IMR-90 (cell line): ENCODE measurements around the gene METTL15. TPM values are rescaled to one million over a fixed set of nuclear protein-coding genes. Genes with fewer than 3 reads are reported as not detected.

Source experiments
- ATAC-seq: fragments of 200-7000 bp; cut with Tn5 transposase; 2 replicates; pipeline ENCODE4 v1.9.1; 2020; ENCODE audit warnings: low read depth, mild to moderate bottlenecking, moderate library complexity
- BruUV-seq: library from RNA; stranded (reverse); fragments of 400-500 nt; replicated peaks from 2 replicates; lab custom pipeline; 2021; lab: Mats Ljungman, UMichigan
- CTCF ChIA-PET: fragments of 300-600 bp; formaldehyde crosslinking; extraction: SDS; loops from one replicate; lab custom pipeline; 2021; ENCODE audit warnings: antibody characterized with exemption; lab: Yijun Ruan, JAX
- POLR2A ChIA-PET: fragments of 300-600 bp; sonication (Branson Sonifier 250); formaldehyde crosslinking; loops from one replicate; lab custom pipeline; 2022; ENCODE audit warnings: antibody characterized with exemption; ENCODE audit not compliant: unreplicated experiment; lab: Charles Lee
- DNase-seq: peaks from one replicate; pipeline ENCODE4 v3.0.0; 2013
- H2AFZ ChIP-seq: replicated peaks from 2 replicates; pipeline ENCODE3; 2013; ENCODE audit warnings: low read length, mild to moderate bottlenecking; ENCODE audit not compliant: poor library complexity
- H2AK5ac ChIP-seq: 2 replicates; pipeline ENCODE4 v1.6.1; 2013; ENCODE audit warnings: low read depth, low read length, inconsistent platforms
- H2AK9ac ChIP-seq: replicated peaks from 2 replicates; pipeline ENCODE3; 2013; ENCODE audit warnings: mild to moderate bottlenecking, low read depth, low read length, moderate library complexity; ENCODE audit not compliant: poor library complexity
- H2BK120ac ChIP-seq: 2 replicates; pipeline ENCODE4 v1.6.1; 2013; ENCODE audit warnings: low read depth, low read length, inconsistent platforms
- H2BK15ac ChIP-seq: 3 replicates; pipeline ENCODE4 v1.6.1; 2013; ENCODE audit warnings: low read depth, low read length, inconsistent platforms
- H2BK20ac ChIP-seq: 2 replicates; pipeline ENCODE4 v1.6.1; 2013; ENCODE audit warnings: low read depth, mild to moderate bottlenecking, inconsistent platforms, low read length, moderate library complexity
- H2BK5ac ChIP-seq: 2 replicates; pipeline ENCODE4 v1.6.1; 2013; ENCODE audit warnings: mild to moderate bottlenecking, low read depth, low read length, inconsistent platforms; ENCODE audit not compliant: poor library complexity, severe bottlenecking
- H3K14ac ChIP-seq: replicated peaks from 2 replicates; pipeline ENCODE4 v1.6.1; 2013; ENCODE audit warnings: low read depth, low read length, inconsistent platforms
- H3K18ac ChIP-seq: 2 replicates; pipeline ENCODE4 v1.6.1; 2013; ENCODE audit warnings: low read depth, low read length, control low read depth
- H3K23ac ChIP-seq: 2 replicates; pipeline ENCODE4 v1.6.1; 2013; ENCODE audit warnings: low read depth, low read length, inconsistent platforms
- H3K27ac ChIP-seq: 2 replicates; pipeline ENCODE4 v1.5.1; 2013; ENCODE audit warnings: mild to moderate bottlenecking, control low read depth, low read length; ENCODE audit not compliant: insufficient read depth
- H3K27me3 ChIP-seq: 2 replicates; pipeline ENCODE4 v1.6.1; 2013; ENCODE audit warnings: low read length; ENCODE audit not compliant: control insufficient read depth, insufficient read depth
- H3K36me3 ChIP-seq: 2 replicates; pipeline ENCODE4 v1.6.1; 2013; ENCODE audit warnings: low read length, mixed read lengths; ENCODE audit not compliant: control insufficient read depth, insufficient read depth
- H3K4ac ChIP-seq: 2 replicates; pipeline ENCODE4 v1.6.1; 2013; ENCODE audit warnings: low read depth, low read length, inconsistent platforms
- H3K4me1 ChIP-seq: 2 replicates; pipeline ENCODE4 v1.6.1; 2013; ENCODE audit warnings: low read length, mixed read lengths; ENCODE audit not compliant: control insufficient read depth, insufficient read depth
- H3K4me2 ChIP-seq: 2 replicates; pipeline ENCODE4 v1.6.1; 2013; ENCODE audit warnings: low read depth, mild to moderate bottlenecking, control low read depth, low read length, moderate library complexity
- H3K4me3 ChIP-seq: 2 replicates; pipeline ENCODE4 v1.5.1; 2013; ENCODE audit warnings: low read depth, mild to moderate bottlenecking, control low read depth, low read length, moderate library complexity; ENCODE audit not compliant: insufficient read depth
- H3K56ac ChIP-seq: 2 replicates; pipeline ENCODE4 v1.6.1; 2013; ENCODE audit warnings: low read length, inconsistent platforms; ENCODE audit not compliant: insufficient read depth; ENCODE audit errors: extremely low read depth
- H3K79me1 ChIP-seq, 2 experiments: 2 replicates each; pipeline ENCODE4 v1.6.1; 2013; ENCODE audit warnings: low read length in 2 of 2, inconsistent platforms in 1 of 2, low read depth in 1 of 2
- H3K9ac ChIP-seq: 2 replicates; pipeline ENCODE4 v1.6.1; 2013; ENCODE audit warnings: low read depth, low read length, control low read depth
- H3K9me1 ChIP-seq: 2 replicates; pipeline ENCODE4 v1.6.1; 2013; ENCODE audit warnings: low read length, inconsistent platforms; ENCODE audit not compliant: insufficient read depth
- H3K9me3 ChIP-seq: 2 replicates; pipeline ENCODE4 v1.6.1; 2013; ENCODE audit warnings: low read length; ENCODE audit not compliant: control insufficient read depth, insufficient read depth
- H4K20me1 ChIP-seq: 2 replicates; pipeline ENCODE4 v1.6.1; 2013; ENCODE audit warnings: low read length, inconsistent platforms; ENCODE audit not compliant: insufficient read depth
- H4K5ac ChIP-seq: 2 replicates; pipeline ENCODE4 v1.6.1; 2013; ENCODE audit warnings: mild to moderate bottlenecking, low read depth, low read length, control low read depth
- H4K8ac ChIP-seq, 2 experiments: 2 replicates each; pipeline ENCODE4 v1.6.1; 2013; ENCODE audit warnings: low read depth in 2 of 2, low read length in 2 of 2, control low read depth in 1 of 2, inconsistent platforms in 1 of 2
- H4K91ac ChIP-seq: 2 replicates; pipeline ENCODE4 v1.6.1; 2013; ENCODE audit warnings: low read depth, low read length, inconsistent platforms; ENCODE audit not compliant: insufficient read depth
- CHD1 ChIP-seq: IDR thresholded peaks from 2 replicates; pipeline ENCODE4 v1.6.1; 2012; ENCODE audit warnings: low read depth, low read length, improper control_type of control experiment
- FOS ChIP-seq: fragments of 150-350 bp; IDR thresholded peaks from 2 replicates; pipeline ENCODE4 v1.6.1; 2016; ENCODE audit warnings: low read depth, low read length
- MAFK ChIP-seq: IDR thresholded peaks from 2 replicates; pipeline ENCODE4 v1.6.1; 2012; ENCODE audit warnings: low read depth, low read length, improper control_type of control experiment
- MXI1 ChIP-seq: IDR thresholded peaks from 2 replicates; pipeline ENCODE4 v1.6.1; 2012; ENCODE audit warnings: low read depth, mild to moderate bottlenecking, low read length, moderate library complexity, borderline replicate concordance
- SMC3 ChIP-seq: fragments of 150-350 bp; IDR thresholded peaks from 2 replicates; pipeline ENCODE4 v1.6.1; 2016; ENCODE audit warnings: low read depth, mild to moderate bottlenecking, antibody characterized with exemption, low read length, moderate library complexity
- WGBS, 2 experiments: methylation state at CpG; one replicate each; pipeline versions ENCODE4 v1.1.5 to v1.1.7; 2013; ENCODE audit warnings: missing lambda C conversion rate in 2 of 2; ENCODE audit not compliant: insufficient read length in 1 of 2; ENCODE audit errors: extremely low coverage in 2 of 2; 5-methylcytosine and 5-hydroxymethylcytosine counted together
- dilution Hi-C: fragments of 300-500 bp; cut with HindIII; formaldehyde crosslinking; loops from one replicate; pipeline ENCODE4 v1.14.3; 2018; ENCODE audit warnings: low sequenced_read_pairs; ENCODE audit not compliant: unreplicated experiment
- in situ Hi-C: fragments of 300-500 bp; cut with MboI; formaldehyde crosslinking; loops from 3 replicates; pipeline ENCODE4 v1.14.3; 2019; ENCODE audit warnings: low sequenced_read_pairs, inconsistent platforms, mixed read lengths
- intact Hi-C: fragments of 100-400 bp; cut with micrococcal nuclease; formaldehyde crosslinking; loops from 2 replicates; pipeline ENCODE4 v1.10.0; 2022
- polyA plus RNA-seq, 3 experiments: library from polyadenylated mRNA; depleted of rRNA; stranded (reverse); fragments of >200 nt; gene quantifications; 2 replicates each; pipeline ENCODE4 v1.2.3, GENCODE V29; 2012; ENCODE audit warnings: low replicate concordance in 1 of 3
- total RNA-seq: library from RNA; depleted of rRNA; stranded (reverse); fragments of >200 nt; gene quantifications from 2 replicates; pipeline ENCODE4 v1.2.3, GENCODE V29; 2012
- TF ChIP-seq, protein P1 (sequence below): fragments of 150-350 bp; IDR thresholded peaks from 2 replicates; pipeline ENCODE4 v1.6.1; 2016; ENCODE audit warnings: low read depth, mild to moderate bottlenecking, low read length, moderate library complexity, borderline replicate concordance

Gene METTL15
- total and polyA plus RNA-seq, 2 of the 4 experiments (the other 2 are of a cell fraction) = 6.5 to 30.5 TPM

- Histone ChIP-seq H4K91ac (0 out of 2 replicates have a peak overlapping the region, but pooled peaks have one; percentile 27), H2AFZ (no peak overlapping the region), H3K27me3 (no peaks in the 10 kb centered on the region), H4K20me1 (no peaks in the 10 kb centered on the region), H2BK120ac (no peak overlapping the region), H3K4ac (no peak overlapping the region; the same call in 1 of the 2 replicates), H3K14ac (no peak overlapping the region; the same call in 1 of the 2 replicates), H3K4me1 (peaks cover 6% of the 10 kb centered on the region), H4K5ac (peak overlapping the region; percentile 73), H4K8ac (peak overlapping the region in 1 of 2 experiments; percentile 63; a peak in 2 of 4 replicates), H2BK5ac (peak overlapping the region; percentile 14), H3K9me1 (no peaks in the 10 kb centered on the region), H2BK20ac (no peak overlapping the region), H3K9me3 (peaks cover 6% of the 10 kb centered on the region; the same call in 1 of the 2 replicates), H3K9ac (0 out of 2 replicates have a peak overlapping the region, but pooled peaks have one; percentile 4), H3K4me2 (peak overlapping the region; percentile 76), H2AK5ac (no peak overlapping the region; the same call in 1 of the 2 replicates), H3K23ac (peak overlapping the region; percentile 18; the same call in 1 of the 2 replicates), H3K36me3 (peaks cover 5% of the 10 kb centered on the region), H2AK9ac (no peak overlapping the region), H3K4me3 (no peak overlapping the region), H3K27ac (peak overlapping the region; percentile 53; the same call in 1 of the 2 replicates), H3K56ac (no peak overlapping the region), H3K18ac (peak overlapping the region; percentile 21; the same call in 1 of the 2 replicates), H3K79me1 (peaks cover 16 to 28% of the 10 kb centered on the region in 2 experiments), H2BK15ac (no peak overlapping the region)
- ChIA-PET CTCF (no interaction called here), POLR2A (no interaction called here)
- peak; percentile 79 for ATAC-seq
- dilution Hi-C loops = no loop called here
- TF ChIP-seq SMC3 (no peak), FOS (no peak), MXI1 (no peak), MAFK (no peak), CHD1 (no peak)
- TF ChIP-seq, protein P1, sequence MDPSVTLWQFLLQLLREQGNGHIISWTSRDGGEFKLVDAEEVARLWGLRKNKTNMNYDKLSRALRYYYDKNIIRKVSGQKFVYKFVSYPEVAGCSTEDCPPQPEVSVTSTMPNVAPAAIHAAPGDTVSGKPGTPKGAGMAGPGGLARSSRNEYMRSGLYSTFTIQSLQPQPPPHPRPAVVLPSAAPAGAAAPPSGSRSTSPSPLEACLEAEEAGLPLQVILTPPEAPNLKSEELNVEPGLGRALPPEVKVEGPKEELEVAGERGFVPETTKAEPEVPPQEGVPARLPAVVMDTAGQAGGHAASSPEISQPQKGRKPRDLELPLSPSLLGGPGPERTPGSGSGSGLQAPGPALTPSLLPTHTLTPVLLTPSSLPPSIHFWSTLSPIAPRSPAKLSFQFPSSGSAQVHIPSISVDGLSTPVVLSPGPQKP = no peak
- in situ Hi-C loops = no loop called here
- peak; percentile 71 for DNase-seq
- intact Hi-C loops = loop anchor here (5.0 kb wide), 1 partner anchor 38 kb away; no protein-coding TSS in a partner anchor
- WGBS, 2 experiments = no CpG with 5 or more reads among the region's 1 CpG
- no TSS peak for BruUV-seq
Observed at GRCh38 chr11:28169816-28170215, 61.6 kb downstream of the METTL15 start.
